T-helper 2 cell (primary cell): ENCODE data around the gene ANKRD13D.

ENCODE experiments used
- DNase-seq, 5 experiments: peaks; one replicate each; pipeline versions ENCODE4 v3.0.0 to v3.0.0-alpha.2; 2012 to 2022
- total RNA-seq, 2 donors: gene quantifications; one replicate each; lab custom pipeline; 2026; lab: John Stamatoyannopoulos, UW

ANKRD13D gene
- total RNA-seq: 150 to 167 reads per million in 2 donors

DNA sequence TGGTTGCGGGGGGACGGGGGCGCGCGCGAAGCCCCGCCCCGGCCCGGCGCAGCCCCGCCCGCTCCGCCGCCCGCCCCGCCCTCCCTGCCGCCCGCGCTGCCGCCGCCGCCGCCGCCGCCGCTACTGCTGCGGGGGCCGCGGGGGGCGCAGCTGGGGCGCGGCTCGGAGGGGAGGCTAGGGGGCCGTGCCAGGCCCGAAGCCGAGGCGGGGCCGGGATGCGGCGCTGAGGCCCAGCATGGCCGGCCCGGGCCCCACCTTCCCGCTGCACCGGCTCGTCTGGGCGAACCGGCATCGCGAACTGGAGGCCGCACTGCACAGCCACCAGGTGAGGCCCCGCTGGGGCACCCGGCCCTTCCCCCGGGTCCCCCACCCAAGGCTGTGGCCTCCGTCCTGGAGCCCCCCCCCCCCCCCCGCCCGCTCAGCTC, at the start of gene ANKRD13D:
TSS of gene ANKRD13D (plus strand) at position 78 of the 425 bp plus-strand sequence. CDS start at position 236, 158 bp downstream.
- DNase-seq: no peak

DNA sequence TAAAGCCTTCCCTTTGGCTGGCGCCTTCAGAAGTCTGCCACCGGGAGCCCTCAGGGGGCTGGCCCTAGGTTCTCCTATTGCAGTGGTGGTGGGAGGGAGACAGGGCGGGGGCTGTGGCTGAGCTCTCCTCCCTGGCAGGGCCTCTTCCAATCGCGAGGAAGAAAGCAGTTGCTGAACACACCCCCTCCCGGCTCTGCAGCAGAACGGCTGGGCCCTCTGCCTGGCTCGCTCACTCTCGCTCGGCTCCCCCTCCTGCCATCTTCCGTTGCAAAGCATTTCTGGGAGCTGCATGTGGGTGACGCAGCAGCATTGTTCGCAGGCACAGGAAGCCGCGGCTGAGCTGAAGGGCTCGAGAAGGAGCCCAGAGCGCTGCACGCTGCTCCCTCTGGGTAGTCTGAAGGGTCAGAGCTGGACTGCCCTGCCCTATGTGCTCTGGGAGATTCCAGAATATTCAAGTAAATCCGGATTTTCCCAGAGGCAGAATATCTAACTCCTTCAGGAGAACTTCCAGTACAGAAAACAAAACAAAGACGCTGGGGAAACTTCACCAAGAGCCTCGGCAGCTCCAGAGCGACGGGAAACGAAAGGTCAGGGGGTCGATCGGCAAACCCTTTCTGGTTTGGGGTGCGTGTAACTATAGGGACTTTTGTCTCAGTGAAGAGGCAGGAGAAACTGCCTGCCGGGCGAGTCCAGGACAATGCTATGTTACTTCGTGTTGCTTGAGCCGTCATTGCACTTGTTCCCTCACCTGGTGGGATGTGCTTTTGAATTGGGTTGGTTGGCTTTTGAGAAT, 49.1 kb upstream of the ANKRD13D start:
- peak; percentile 86 to 100 (median 97) for DNase-seq

DNA sequence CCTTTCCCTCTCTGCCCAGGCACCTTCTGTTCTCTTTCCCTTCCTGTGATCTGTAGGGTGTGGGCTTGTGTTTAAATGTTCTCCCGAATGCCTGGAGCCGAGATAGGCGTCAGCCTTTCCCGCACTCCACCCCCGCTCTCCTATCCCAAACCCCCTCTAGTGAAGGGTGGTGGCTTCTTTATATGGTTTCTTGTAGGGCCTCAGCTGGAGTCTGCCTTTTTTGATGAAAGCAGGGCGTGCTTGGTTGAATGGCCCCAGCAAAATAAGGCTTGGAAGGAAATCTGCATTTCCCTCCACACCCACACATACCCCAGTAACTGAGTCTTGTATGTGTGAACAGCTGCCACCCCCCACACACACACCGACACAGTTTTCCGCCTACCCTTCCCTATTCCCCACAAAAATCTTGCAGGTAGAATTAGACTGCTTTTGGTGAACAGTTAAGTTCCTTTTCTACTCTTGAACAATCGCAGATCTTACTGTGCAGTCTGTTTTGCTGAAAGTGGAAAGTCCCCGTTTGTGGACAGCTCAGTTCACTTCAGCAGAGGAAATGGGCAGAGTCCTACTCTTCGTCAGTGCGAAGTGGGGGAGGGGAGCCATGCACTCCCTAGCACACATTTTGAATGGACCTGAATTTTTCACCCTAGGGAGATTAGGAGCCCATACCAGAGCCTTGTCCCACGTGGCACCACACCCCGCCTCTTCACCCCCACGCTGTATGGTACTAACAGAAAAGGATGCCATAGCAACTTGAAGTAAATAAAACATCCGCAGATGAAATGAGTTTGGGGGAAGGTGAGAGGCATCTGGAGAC, 48.3 kb upstream of the ANKRD13D start:
- peak; percentile 52 to 93 (median 81) for DNase-seq

DNA sequence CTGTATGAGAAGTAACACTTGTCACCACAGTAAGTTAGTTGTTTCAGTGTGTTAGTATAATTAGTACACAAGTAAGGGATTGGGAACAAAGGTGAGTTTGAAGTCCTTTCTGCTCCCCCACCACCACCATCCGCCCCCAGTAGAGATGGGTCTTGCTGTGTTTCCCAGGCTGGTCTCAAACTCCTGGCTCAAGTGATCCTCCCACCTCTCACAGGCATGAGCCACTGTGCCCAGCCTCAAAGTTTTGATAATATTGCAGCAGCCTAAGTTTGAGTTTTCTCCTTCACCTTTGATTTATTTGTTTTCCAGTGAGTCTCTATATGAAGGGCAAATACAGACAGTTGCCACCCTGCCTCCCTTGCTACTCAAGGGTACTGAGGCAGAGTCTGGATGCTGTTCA, 46.6 kb upstream of the ANKRD13D start:
- DNase-seq: no peak

DNA sequence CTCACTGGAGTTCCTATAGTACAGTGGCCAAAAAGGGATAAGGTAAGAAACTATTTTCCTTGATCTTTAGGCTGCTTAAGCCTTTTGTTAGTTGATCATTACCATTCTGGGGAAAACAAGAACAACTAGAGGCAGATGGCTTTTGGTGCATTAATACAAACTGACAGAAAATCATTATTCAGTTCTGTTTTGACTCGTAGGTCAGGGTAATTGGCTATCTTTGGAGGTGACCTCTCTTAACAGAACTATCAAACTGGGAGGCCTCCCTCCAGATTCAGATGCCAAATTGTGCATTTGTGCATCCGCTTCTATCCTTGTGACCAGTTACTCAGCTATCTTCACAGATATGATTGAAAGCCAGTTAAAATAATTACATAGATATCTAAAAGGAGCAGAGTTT, 46.1 kb upstream of the ANKRD13D start:
- DNase-seq: no peak

DNA sequence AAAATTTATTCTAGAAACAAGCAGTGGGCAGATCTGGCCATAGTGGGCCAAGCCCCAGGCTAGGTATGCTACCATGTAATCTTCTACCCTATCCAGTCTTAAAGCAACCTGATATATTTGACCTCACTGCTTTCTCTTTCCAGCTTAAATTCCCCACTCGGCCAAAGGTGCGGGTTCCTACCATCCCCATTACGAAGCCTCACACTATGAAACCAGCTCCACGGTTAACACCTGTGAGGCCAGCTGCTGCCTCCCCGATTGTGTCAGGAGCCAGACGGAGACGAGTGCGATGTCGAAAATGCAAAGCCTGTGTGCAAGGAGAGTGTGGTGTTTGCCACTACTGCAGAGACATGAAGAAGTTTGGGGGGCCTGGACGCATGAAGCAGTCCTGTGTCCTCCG, 44.1 kb upstream of the ANKRD13D start:
- no peak for DNase-seq

DNA sequence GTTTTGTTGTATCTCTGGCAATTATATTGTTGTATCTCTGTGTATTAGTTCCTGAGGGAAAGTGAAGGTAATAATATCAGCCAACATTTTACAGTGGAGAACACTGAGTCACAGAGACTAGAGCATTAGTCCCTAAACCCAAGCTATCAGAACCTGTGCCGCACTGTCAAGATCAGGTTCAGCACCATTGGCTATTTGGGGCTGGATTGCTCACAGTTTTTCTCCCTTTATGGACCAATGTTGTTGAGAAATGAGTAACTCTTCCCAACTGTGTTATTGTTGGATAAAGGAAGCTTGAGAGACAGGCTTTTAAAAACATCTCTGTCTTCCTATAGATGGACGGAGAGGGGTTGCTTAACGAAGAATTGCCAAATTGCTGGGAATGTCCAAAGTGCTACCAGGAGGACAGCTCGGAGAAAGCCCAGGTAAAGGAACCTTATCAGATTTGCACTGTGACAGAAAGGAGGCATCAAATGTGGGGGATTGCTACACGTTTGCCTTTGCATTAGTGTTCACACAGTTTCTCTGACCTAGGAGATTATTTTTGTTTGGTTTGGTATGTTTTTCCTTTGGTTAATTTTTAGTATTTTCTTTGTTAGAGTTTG, 41.1 kb upstream of the ANKRD13D start:
- no peak for DNase-seq

DNA sequence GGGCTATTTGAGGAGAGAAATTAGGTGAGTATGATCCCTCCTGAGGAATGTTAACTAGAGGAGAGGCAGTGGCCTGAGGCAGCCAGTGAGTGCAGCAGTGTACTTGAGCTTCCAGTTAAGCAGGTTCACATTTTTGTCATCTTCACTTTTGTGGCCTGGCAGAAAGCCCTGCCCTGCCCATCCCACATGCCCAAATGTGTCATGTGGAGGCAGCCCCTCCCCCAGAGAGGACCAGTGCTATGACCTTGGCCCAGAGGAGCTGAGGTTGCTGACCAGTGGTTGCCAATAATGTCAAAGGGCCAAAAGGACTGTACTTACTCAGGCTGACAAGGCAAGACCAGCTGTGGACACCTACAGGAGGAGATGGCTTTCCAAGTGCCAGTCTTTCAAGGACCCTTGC, 40.5 kb upstream of the ANKRD13D start:
- no peak for DNase-seq

DNA sequence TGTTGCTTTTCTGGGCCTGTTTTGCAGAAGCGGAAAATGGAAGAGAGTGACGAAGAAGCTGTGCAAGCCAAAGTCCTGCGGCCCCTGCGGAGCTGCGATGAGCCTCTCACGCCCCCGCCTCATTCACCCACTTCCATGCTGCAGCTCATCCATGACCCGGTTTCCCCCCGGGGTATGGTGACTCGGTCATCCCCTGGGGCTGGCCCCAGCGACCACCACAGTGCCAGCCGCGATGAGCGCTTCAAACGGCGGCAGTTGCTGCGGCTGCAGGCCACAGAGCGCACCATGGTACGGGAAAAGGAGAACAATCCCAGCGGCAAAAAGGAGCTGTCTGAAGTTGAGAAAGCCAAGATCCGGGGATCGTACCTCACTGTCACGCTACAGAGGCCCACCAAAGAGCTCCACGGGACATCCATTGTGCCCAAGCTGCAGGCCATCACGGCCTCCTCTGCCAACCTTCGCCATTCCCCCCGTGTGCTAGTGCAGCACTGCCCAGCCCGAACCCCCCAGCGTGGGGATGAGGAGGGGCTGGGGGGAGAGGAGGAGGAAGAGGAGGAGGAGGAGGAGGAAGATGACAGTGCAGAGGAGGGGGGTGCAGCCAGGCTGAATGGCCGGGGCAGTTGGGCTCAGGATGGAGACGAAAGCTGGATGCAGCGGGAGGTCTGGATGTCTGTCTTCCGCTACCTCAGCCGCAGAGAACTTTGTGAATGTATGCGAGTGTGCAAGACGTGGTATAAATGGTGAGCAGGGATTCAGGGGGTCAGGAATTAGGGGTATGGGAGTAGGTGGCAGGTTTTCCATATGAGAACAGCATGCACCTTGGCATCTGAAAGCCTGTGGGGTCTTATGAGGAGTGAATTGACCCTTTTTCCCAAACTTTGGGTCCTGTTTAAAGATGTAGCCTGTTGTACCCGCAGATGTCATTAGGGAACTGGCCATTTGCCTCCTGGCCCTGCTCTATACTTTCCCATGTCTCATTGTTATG, 38.8 kb upstream of the ANKRD13D start:
- DNase-seq: no peak

DNA sequence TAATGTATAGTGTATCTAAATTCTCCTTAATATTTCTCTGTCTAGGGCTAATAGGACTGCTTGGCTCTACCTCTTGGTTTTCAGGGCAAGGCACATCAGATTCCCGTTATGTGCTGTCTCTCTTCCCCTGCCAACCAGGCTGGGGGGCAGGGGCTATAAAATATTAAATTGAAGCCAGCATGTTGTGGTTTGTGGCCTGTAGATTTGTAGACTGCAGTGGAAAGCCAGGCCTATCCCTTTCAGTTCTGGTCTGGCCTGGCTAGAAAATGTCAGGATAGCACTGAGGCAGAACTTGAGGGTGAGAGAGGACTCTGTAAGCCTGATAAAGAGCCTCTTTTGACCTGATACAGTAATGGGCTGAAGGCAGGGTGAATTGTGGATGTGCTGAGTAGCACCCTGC, 37.3 kb upstream of the ANKRD13D start:
- DNase-seq: no peak

DNA sequence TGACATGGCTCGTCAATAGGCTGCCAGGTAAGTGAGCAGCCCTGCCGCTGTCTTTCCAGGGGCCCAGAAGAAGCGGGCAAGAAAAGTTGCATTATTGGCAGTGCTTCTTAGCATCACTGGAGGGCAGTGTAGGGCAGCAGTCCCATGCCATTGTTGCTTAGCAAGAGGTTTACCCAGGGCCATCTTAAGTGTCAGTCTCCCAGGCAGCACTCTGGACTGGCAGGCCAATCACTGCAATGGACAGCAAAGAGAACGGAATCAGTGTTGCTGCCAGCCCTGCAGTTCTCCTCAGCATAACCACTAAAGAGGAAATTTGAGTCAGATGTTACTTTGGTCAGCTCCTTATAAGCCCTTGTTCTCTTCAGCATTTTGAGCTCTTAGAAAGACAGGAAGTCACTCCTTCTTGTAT, 36.3 kb upstream of the ANKRD13D start:
- peak in 1 of 5 experiments; percentile 72 for DNase-seq

DNA sequence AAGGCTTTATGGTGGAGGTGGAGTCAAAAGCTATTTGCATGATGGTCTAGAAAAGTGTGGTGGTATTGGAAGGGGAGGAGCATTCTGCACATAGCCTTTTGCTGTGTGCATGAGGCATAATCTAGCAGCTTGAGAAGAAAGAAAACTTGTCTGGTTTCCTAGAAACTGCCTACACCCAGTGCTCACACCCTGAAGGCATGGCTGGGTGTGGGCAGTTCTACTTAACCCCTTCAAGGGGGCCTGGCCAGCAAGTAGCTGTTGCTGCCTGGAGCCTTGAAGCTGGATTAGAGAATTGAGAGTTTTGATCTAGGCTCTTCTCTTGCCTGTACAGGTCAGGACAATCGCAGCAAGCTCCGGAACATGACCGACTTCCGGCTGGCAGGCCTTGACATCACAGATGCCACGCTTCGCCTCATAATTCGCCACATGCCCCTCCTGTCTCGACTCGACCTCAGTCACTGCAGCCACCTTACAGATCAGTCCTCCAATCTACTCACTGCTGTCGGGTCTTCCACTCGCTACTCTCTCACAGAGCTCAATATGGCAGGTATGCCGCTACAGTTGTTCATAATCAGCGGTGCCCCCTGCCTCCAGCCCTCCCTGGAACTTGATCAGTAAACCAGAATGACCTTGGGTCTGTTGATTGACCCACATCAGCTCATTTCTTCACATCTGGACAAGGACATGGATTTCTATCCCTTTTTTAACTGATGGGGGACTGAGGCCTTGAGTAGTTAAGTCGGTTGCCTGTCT, 35.1 kb upstream of the ANKRD13D start:
- no peak for DNase-seq

DNA sequence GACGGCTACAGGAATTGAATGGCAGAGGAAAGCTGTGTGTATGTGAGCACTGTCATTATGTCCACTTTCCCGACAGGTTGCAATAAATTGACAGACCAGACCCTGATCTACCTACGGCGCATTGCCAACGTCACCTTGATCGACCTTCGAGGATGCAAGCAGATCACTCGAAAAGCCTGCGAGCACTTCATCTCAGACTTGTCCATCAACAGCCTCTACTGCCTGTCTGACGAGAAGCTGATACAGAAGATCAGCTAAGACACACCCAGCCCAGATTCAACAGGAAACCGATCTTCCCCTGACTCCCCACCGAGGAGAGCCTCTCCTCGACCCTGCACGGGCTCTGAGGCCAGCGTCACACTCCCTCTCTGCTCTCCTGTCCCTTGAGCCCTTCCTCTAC, 34.3 kb upstream of the ANKRD13D start:
- no peak for DNase-seq

DNA sequence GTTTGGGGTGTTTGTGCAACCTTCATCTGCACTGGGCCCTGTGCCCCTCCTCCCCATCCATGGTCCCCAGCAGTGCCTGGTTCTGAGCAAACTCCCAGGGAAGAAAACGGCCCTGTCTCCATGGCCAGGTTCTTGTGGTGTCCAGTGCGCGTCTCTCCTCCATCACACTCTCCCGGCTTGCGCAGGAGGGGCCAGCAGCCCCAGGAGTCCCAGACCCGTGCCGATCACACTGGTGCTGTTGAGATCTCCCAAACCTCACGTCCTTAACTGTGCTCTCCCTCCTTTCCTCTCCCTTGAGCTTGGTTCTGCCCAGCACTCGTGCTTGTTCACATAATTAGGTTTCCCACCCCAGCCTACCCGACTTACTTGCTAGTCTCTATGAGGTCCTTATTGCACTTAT, 33.8 kb upstream of the ANKRD13D start:
- DNase-seq: no peak

DNA sequence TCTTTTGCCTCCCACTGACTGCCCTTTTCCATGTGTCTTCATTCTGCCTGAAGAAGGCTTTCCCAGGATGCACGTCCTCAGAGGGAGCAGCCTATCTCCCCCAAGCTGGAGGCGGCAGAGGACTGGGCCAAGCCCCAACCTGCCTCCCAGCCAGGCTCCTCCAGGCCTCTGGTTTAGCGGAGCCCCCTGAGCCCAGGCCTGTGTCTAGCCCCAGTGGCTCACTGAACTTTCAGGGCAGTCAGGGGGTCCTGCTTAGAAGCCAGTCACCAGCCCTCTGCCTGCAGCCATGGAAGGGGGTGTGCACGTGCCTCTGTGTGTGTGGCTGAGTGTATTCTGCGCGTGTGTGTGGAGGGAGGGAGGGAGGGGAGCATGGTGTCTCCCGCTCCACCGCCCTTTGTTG, 33.2 kb upstream of the ANKRD13D start:
- no peak for DNase-seq

DNA sequence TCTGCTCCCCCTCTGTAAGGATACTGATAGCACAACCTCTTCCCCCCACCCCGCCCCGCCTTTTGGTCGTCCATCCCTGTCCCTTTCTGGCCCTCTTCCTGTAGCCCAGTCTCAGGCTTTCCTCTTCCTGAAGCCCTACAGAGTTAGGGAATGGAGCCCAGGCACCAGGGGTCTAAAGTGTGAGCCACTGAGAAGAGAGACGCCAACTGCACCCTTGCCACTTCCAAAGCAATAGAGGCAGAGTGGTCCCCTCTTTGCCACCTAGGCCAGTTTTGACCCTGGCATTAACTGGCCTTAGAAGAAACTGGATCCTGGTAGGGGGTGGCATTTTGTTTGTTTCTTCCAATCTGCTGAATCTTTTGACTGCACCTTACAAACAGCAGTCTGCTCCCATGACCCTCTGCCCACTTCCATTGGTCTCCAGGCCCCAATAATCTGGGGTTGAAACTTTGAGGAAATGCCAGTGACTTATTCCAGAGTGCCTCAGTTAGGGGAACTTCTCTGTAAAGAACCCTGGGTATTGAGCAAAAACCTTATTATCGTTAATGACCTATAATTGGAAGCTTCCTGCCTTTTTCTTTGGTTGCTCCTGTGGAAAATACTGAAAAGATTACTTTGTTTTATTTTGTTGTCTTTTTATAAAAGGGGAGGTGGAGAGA, 32.5 kb upstream of the ANKRD13D start:
- no peak for DNase-seq

DNA sequence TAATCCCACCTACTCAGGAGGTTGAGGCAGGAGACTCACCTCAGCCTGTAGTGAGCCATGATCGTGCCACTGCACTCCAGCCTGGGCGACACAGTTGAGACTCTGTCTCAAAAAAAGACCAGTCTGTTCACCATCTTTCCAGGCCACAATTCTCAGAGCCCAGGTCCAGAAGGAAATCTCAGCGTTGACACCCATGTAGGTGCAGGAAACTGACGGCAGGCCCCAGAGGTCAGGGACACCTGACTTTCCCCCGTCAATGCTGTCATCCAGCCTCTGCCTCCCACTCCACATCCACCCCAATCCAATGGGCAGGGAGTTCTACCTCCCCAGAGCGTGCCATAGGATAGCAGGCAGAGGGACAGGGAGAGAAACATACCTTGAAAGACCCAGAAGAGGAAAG, 28.7 kb upstream of the ANKRD13D start:
- DNase-seq: no peak

DNA sequence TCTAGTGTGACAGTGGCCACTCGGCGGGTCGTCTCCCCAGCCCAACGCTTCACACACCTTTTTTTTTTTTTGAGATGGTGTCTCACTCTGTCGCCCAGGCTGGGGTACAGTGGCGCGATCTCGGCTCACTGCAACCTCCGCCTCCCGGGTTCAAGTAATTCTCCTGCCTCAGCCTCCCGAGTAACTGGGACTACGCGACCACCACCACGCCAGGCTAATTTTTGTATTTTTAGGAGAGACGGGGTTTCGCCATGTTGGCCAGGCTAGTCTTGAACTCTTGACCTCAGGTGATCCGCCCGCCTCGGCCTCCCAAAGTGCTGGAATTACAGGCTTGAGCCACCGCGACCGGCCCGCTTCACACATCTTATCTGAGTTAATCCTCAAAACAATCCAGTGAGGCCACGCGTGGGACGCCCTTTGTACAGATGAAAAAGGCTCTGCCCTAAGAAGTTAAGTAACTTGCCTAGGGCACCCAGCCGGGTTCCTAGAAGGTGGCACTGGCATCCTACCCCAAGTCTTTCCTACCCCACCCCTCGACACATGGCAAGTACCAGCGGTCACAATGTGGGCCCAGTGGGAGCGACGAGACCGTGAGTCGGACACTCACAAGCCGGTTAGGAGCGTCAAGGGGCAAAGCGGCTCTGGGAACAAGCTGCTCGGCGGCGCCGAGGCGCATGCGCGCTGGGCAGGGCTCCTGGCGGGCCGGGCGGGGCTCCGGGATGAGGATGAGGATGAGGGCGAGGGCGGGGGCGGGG, 28.0 kb upstream of the ANKRD13D start:
- DNase-seq: peak in 2 of 5 experiments; percentile 27 to 47

DNA sequence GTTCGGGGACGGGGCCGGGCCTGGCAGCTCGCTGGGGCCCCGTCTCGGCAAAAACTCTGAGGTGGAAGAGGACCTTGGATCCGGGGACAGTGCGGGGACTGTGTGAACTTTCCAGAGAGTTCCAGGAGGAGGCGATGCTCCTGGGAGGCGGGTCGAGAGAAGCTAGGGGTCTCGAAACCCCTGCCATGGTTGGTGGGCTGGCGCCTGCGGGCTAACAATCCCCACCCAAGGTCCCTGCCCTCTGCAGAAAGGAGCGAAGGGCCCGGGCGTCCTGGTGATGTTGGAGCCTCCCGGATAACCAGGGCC, 27.5 kb upstream of the ANKRD13D start:
- DNase-seq: peak in 1 of 5 experiments; percentile 2
